GM12878 (cell line): ENCODE results near the gene CNOT3. TPM values are rescaled to one million over a fixed set of nuclear protein-coding genes. Genes with fewer than 3 reads are reported as not detected.

Source experiments
- EGR1 ChIP-seq, 2 experiments: IDR thresholded peaks; 1 replicate in 1 of 2; 2 replicates in 1 of 2; pipeline ENCODE4 v1.6.1; 2011 to 2012; ENCODE audit warnings: low read depth in 2 of 2, low read length in 2 of 2, borderline replicate concordance in 1 of 2, mild to moderate bottlenecking in 1 of 2, moderate library complexity in 1 of 2
- FOXK2 ChIP-seq: fragments of 450-650 bp; IDR thresholded peaks from 2 replicates; pipeline ENCODE4 v1.6.1; 2017; ENCODE audit warnings: mild to moderate bottlenecking, moderate library complexity
- ZBTB40 ChIP-seq: fragments of 450-650 bp; IDR thresholded peaks from 2 replicates; pipeline ENCODE4 v1.6.1; 2016; ENCODE audit warnings: mild to moderate bottlenecking, moderate library complexity, borderline replicate concordance
- ZNF274 ChIP-seq: IDR thresholded peaks from one replicate; pipeline ENCODE4 v1.8.0; 2011; ENCODE audit not compliant: insufficient read length, insufficient read depth
- ZNF384 ChIP-seq: IDR thresholded peaks from 2 replicates; pipeline ENCODE4 v1.6.1; 2012; ENCODE audit warnings: low read depth, mild to moderate bottlenecking, low read length, improper control_type of control experiment, borderline replicate concordance
- ZZZ3 ChIP-seq: IDR thresholded peaks from 2 replicates; pipeline ENCODE4 v1.6.1; 2011; ENCODE audit warnings: low read depth; ENCODE audit not compliant: control insufficient read depth, insufficient read length
- polyA plus RNA-seq, 11 experiments: library from polyadenylated mRNA; depleted of rRNA in 4 of 11; unstranded in 6 of 11; stranded (reverse) in 5 of 11; fragments of >200 nt; fragmentation: Nextera tagmentation in 4 of 11; fragmentation: Illumina TruSeq in 1 of 11; extraction: Ambion mirVana in 4 of 11; extraction: Trizol in 1 of 11; gene quantifications; 1 replicate in 1 of 11; 2 replicates in 10 of 11; pipeline versions ENCODE4 v1.2.1 to v1.2.3, GENCODE V29; 2011 to 2016; ENCODE audit warnings: inconsistent platforms in 2 of 11, missing spikeins in 2 of 11, low read depth in 1 of 11
- total RNA-seq, 4 experiments: library from RNA; depleted of rRNA in 3 of 4; stranded (reverse); fragments of >200 nt in 3 of 4; fragmentation: Illumina TruSeq in 1 of 4; extraction: Trizol in 1 of 4; gene quantifications; 2 replicates each; pipeline versions ENCODE4 v1.2.1 to v1.2.3, GENCODE V29; 2013 to 2021

Gene CNOT3
- total and polyA plus RNA-seq, 10 of the 15 experiments (the other 5 are each of a cell fraction or from before 2014, with no cell fraction given), result 0.14 to 45.1 (median 14.0) TPM

- TF ChIP-seq ZBTB40, result peak; percentile 58; the same call in 1 of the 2 replicates
- peak; percentile 75 for TF ChIP-seq FOXK2
- TF ChIP-seq ZNF384, result no peak
- TF ChIP-seq EGR1 (IDR thresholded peaks at IDR 0.05; ENCODE audit: borderline replicate concordance in 1 of 2, low read depth in 2 of 2, low read length in 2 of 2), result peak in 1 of 2 experiments; percentile 85; a peak in 2 of 3 replicates
- no peak for TF ChIP-seq ZNF274
- no peak for TF ChIP-seq ZZZ3
Measured at GRCh38 chr19:54136864-54137698, 481 bp upstream of the CNOT3 start (continued).
